Measurements from ENCODE around the gene TMEM125. TPM values are rescaled to one million over a fixed set of nuclear protein-coding genes. Genes with fewer than 3 reads are reported as not detected.

The TMEM125 gene
- total and polyA plus RNA-seq, 2 of the 4 experiments (the other 2 are of a cell fraction): under 0.01 to 0.03 TPM

DNA sequence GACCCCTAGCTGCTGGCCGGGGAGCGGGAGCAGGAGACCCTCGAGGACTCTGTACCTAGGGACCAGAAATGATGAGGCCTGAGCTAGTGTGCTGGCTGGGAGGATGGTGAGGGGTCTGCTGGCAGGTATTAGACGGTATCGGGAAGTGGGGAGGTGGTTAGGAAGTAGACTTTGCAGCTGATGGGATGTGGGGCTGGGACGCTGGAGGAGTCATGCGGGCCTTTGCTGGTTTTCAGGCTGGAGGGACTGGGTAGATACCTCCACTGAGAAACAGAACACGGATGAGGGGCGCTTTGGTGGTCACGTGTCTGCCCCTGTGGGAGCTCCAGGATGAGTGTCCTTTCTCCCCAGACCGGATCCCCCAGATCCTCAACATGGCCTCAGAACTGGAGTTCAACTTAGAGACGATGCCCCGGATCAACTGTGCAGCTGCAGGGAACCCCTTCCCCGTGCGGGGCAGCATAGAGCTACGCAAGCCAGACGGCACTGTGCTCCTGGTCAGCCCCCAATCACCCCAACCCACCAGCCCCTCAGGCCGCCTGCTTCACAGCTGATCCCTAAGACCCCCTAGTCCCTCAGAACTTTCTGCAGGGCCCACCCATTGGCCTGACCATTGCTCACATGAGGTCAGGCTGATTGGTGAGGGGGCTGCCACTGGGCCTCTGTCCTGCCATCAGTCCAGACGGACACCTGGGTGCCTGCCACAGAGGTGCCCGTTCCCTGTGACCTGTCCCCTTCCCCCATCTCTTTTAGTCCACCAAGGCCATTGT lies 39.0 kb downstream of the TMEM125 start:
- Histone ChIP-seq H3K4ac (ENCODE audit: low read depth, low read length) (no peak overlapping the region), H3K79me1 (ENCODE audit: low read depth in 1 of 2, low read length in 2 of 2) (no peaks in the 10 kb centered on the region), H3K4me2 (ENCODE audit: low read depth, low read length) (no peak overlapping the region), H3K14ac (replicated peaks; ENCODE audit: low read depth, low read length) (no peak overlapping the region), H3K4me1 (ENCODE audit: control insufficient read depth, insufficient read depth, low read length) (no peaks in the 10 kb centered on the region), H4K91ac (ENCODE audit: insufficient read depth, low read depth, low read length) (no peak overlapping the region), H2BK20ac (ENCODE audit: low read depth, low read length) (no peak overlapping the region), H2BK15ac (ENCODE audit: low read depth, low read length) (no peak overlapping the region), H3K9ac (ENCODE audit: low read depth, low read length) (no peak overlapping the region), H2AK9ac (replicated peaks; ENCODE audit: low read depth, low read length, poor library complexity) (no peak overlapping the region), H2AFZ (replicated peaks; ENCODE audit: low read length, poor library complexity) (no peak overlapping the region), H3K18ac (ENCODE audit: low read depth, low read length) (no peak overlapping the region), H3K27me3 (ENCODE audit: control insufficient read depth, insufficient read depth, low read length) (peaks cover 8% of the 10 kb centered on the region; the same call in 1 of the 2 replicates), H4K20me1 (ENCODE audit: insufficient read depth, low read length) (no peaks in the 10 kb centered on the region; the same call in 1 of the 2 replicates), H4K8ac (ENCODE audit: low read depth in 2 of 2, low read length in 2 of 2) (no peak overlapping the region), H2BK120ac (ENCODE audit: low read depth, low read length) (no peak overlapping the region), H3K36me3 (ENCODE audit: control insufficient read depth, insufficient read depth, low read length) (no peaks in the 10 kb centered on the region), H2AK5ac (ENCODE audit: low read depth, low read length) (no peak overlapping the region), H3K56ac (ENCODE audit: extremely low read depth, insufficient read depth, low read length) (no peak overlapping the region), H3K27ac (ENCODE audit: insufficient read depth, low read length) (no peak overlapping the region), H2BK5ac (ENCODE audit: low read depth, low read length, poor library complexity, severe bottlenecking) (no peak overlapping the region), H3K9me3 (ENCODE audit: control insufficient read depth, insufficient read depth, low read length) (no peaks in the 10 kb centered on the region), H4K5ac (ENCODE audit: low read depth, low read length) (no peak overlapping the region), H3K9me1 (ENCODE audit: insufficient read depth, low read length) (no peaks in the 10 kb centered on the region), H3K4me3 (ENCODE audit: insufficient read depth, low read depth, low read length) (no peak overlapping the region), H3K23ac (ENCODE audit: low read depth, low read length) (no peak overlapping the region)
- WGBS, 2 experiments (ENCODE audit: extremely low coverage in 2 of 2, insufficient read length in 1 of 2): 88% methylated on average over 10 of the region's 20 CpGs; no CpG with 5 or more reads in 1 of the 2 experiments
- dilution Hi-C loops (cut with HindIII; ENCODE audit: low sequenced_read_pairs, unreplicated experiment): no loop called here
- ATAC-seq (ENCODE audit: low read depth): no peak
- intact Hi-C loops (cut with micrococcal nuclease): no loop called here
- in situ Hi-C loops (cut with MboI; ENCODE audit: low sequenced_read_pairs): loop anchor here (5.0 kb wide), 1 partner anchor 33 kb away; no protein-coding TSS in a partner anchor
- no peak for TF ChIP-seq MXI1 (IDR thresholded peaks at IDR 0.05; ENCODE audit: borderline replicate concordance, low read depth, low read length)
- TF ChIP-seq BHLHE40 (IDR thresholded peaks at IDR 0.05; ENCODE audit: low read depth, low read length): no peak
- TF ChIP-seq MAZ (IDR thresholded peaks at IDR 0.05; ENCODE audit: borderline replicate concordance, low read depth, low read length): no peak
- no peak for TF ChIP-seq CTCF (conservative IDR thresholded peaks at IDR 0.05; ENCODE audit: low read depth, low read length)
- DNase-seq: no peak
- ChIA-PET CTCF (no interaction called here), POLR2A (ENCODE audit: unreplicated experiment) (no interaction called here)
- no TSS peak for BruUV-seq (replicated peaks)

Data from IMR-90 (cell line).